Measurements from ENCODE around the gene ABO.

- TF ChIP-seq EP300 (IDR thresholded peaks at IDR 0.05; ENCODE audit: borderline replicate concordance) (no peak), TAF1 (IDR thresholded peaks at IDR 0.05; ENCODE audit: low read depth) (no peak)
These were observed 2.5 kb upstream of the ABO start for GRCh38 chr9:133277467-133277866.
